Natural killer cell (primary cell): ENCODE measurements around the gene RABEP2. TPM values are rescaled to one million over a fixed set of nuclear protein-coding genes. Genes with fewer than 3 reads are reported as not detected.
"Not testable (repeated sequence)": the region's sequence is repeated elsewhere in the genome, so short reads cannot be mapped to it uniquely, and the experiment has no call there.

Source experiments
- ATAC-seq, 3 donors: fragments of 150-1000 bp in 2 of 3; fragments of 200-7000 bp in 1 of 3; cut with Tn5 transposase; 1 replicate in 1 of 3; 2 replicates in 2 of 3; pipeline ENCODE4 v1.10.0; 2021; ENCODE audit warnings: mild to moderate bottlenecking in 2 of 3, moderate library complexity in 2 of 3
- DNase-seq, 2 donors: peaks; one replicate each; pipeline versions ENCODE4 v3.0.0 to v3.0.0-alpha.2; 2013 to 2021; ENCODE audit warnings: mixed read lengths in 1 of 2
- H3K27ac ChIP-seq: one replicate; pipeline ENCODE4 v1.5.1; 2013; ENCODE audit warnings: mild to moderate bottlenecking, low read length
- H3K27me3 ChIP-seq: one replicate; pipeline ENCODE4 v1.6.1; 2013; ENCODE audit warnings: low read length; ENCODE audit not compliant: control insufficient read depth, insufficient read depth
- H3K36me3 ChIP-seq: one replicate; pipeline ENCODE4 v1.6.1; 2013; ENCODE audit warnings: low read length; ENCODE audit not compliant: control insufficient read depth, insufficient read depth
- H3K4me1 ChIP-seq: one replicate; pipeline ENCODE4 v1.6.1; 2013; ENCODE audit warnings: low read length; ENCODE audit not compliant: control insufficient read depth, insufficient read depth
- H3K4me3 ChIP-seq: one replicate; pipeline ENCODE4 v1.5.1; 2013; ENCODE audit warnings: low read length
- H3K9me3 ChIP-seq: one replicate; pipeline ENCODE4 v1.6.1; 2013; ENCODE audit warnings: low read length; ENCODE audit not compliant: control insufficient read depth, insufficient read depth
- H3K27ac Mint-ChIP-seq, 2 donors: one replicate each; pipeline ENCODE4 v1.8.0; 2022; ENCODE audit warnings: mild to moderate bottlenecking in 2 of 2, mixed read lengths in 2 of 2, moderate library complexity in 1 of 2
- H3K27me3 Mint-ChIP-seq, 2 donors: one replicate each; pipeline ENCODE4 v1.8.0; 2022; ENCODE audit warnings: low read depth in 2 of 2, mixed read lengths in 2 of 2
- H3K36me3 Mint-ChIP-seq: one replicate; pipeline ENCODE4 v1.8.0; 2022; ENCODE audit warnings: mixed read lengths
- H3K4me1 Mint-ChIP-seq, 2 donors: one replicate each; pipeline ENCODE4 v1.8.0; 2022; ENCODE audit warnings: mixed read lengths in 2 of 2
- H3K4me3 Mint-ChIP-seq: one replicate; pipeline ENCODE4 v1.8.0; 2022; ENCODE audit warnings: mild to moderate bottlenecking, moderate library complexity, mixed read lengths
- H3K9me3 Mint-ChIP-seq, 2 donors: one replicate each; pipeline ENCODE4 v1.8.0; 2022; ENCODE audit warnings: mixed read lengths in 2 of 2
- WGBS: methylation state at CpG from one replicate; pipeline ENCODE4 v1.1.7; 2013; ENCODE audit warnings: missing lambda C conversion rate; ENCODE audit not compliant: insufficient coverage; 5-methylcytosine and 5-hydroxymethylcytosine counted together
- intact Hi-C: fragments of 100-400 bp; cut with micrococcal nuclease; formaldehyde crosslinking; loops from one replicate; pipeline ENCODE4 v1.14.2; 2022
- total RNA-seq, 4 donors: library from RNA; stranded (reverse); fragments of 120-200 nt in 1 of 4; gene quantifications; one replicate each; pipeline versions ENCODE4 v1.2.3 to v1.2.4, GENCODE V29; 2013 to 2022
- TF ChIP-seq, protein P1 (sequence below): fragments of 200-600 bp; IDR thresholded peaks from one replicate; pipeline ENCODE4 v1.8.0; 2022; ENCODE audit warnings: antibody characterized with exemption

The RABEP2 gene
- total RNA-seq, 3 donors from 2014 or later (not counting 1 experiment from before 2014, with no cell fraction given): 53.4 to 63.4 (median 60.1) TPM

DNA sequence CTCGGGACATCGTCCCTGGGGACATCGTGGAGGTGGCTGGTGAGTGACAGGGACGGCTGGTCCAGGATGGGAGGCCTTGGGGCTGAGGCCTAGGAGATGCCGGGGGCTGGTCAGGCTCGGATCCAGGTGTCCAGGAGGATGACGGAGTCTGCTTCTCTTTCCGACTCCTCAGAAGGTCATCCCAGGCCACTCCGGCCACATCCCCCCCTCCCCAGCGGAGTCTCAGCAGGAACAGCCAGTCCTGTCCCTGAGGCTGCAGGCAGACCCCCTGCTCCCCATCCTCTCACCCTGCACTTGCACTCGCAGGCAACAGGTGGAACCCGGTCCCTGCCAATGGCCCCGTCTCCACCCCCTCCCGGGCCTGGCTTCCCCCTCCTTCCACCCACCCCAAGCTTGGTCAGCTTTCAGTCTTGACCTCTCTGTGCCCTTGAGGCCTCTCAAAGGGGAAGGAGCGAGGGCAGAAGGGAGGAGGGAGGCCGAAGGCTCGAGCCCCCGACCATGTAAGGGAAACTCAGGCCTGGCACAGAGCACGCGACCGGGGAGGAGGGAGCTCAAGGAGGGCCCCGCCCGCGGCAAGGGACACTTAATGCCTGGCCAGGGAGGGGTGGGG, 42.4 kb downstream of the RABEP2 start:
- TF ChIP-seq, protein P1, sequence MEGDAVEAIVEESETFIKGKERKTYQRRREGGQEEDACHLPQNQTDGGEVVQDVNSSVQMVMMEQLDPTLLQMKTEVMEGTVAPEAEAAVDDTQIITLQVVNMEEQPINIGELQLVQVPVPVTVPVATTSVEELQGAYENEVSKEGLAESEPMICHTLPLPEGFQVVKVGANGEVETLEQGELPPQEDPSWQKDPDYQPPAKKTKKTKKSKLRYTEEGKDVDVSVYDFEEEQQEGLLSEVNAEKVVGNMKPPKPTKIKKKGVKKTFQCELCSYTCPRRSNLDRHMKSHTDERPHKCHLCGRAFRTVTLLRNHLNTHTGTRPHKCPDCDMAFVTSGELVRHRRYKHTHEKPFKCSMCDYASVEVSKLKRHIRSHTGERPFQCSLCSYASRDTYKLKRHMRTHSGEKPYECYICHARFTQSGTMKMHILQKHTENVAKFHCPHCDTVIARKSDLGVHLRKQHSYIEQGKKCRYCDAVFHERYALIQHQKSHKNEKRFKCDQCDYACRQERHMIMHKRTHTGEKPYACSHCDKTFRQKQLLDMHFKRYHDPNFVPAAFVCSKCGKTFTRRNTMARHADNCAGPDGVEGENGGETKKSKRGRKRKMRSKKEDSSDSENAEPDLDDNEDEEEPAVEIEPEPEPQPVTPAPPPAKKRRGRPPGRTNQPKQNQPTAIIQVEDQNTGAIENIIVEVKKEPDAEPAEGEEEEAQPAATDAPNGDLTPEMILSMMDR: no peak
- Mint-ChIP-seq H3K4me1 (peaks cover 10 to 16% of the 10 kb centered on the region in 2 donors), H3K4me3 (no peak overlapping the region), H3K9me3 (no peaks in the 10 kb centered on the region), H3K27ac (no peak overlapping the region), H3K36me3 (no peaks in the 10 kb centered on the region), H3K27me3 (peaks cover 0 to 6% of the 10 kb centered on the region in 2 donors)
- H3K36me3 ChIP-seq: no peaks in the 10 kb centered on the region
- WGBS: 85% methylated on average over 23 of the region's 24 CpGs
- H3K27me3 ChIP-seq: no peaks in the 10 kb centered on the region
- no peak overlapping the region for H3K4me3 ChIP-seq
- DNase-seq: peak in 1 of 2 donors; percentile 4
- H3K27ac ChIP-seq: no peak overlapping the region
- ATAC-seq: no peak
- H3K9me3 ChIP-seq: no peaks in the 10 kb centered on the region
- peaks cover 18% of the 10 kb centered on the region for H3K4me1 ChIP-seq
- intact Hi-C loops: no loop called here

DNA sequence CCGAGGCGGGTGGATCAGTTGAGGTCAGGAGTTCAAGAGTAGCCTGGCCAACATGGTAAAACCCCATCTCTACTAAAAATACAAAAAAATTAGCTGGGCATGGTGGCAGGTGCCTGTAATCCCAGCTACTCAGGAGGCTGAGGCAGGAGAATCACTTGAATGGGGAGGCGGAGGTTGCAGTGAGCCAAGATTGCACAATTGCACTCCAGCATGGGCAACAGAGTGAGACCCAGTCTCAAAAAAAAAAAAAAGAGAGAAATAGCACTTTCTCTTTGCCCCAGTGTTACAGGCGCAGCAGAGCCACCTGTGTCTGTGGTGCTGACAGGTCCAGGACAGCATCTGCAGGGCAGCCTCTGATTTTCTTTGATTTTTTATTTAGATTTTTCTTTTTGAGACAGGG, 43.5 kb downstream of the RABEP2 start:
- H3K27me3 ChIP-seq, H3K36me3 ChIP-seq, H3K4me3 Mint-ChIP-seq, H3K36me3 Mint-ChIP-seq, ATAC-seq, H3K9me3 Mint-ChIP-seq, DNase-seq, H3K27ac Mint-ChIP-seq, intact Hi-C loops, H3K9me3 ChIP-seq, H3K27ac ChIP-seq, H3K27me3 Mint-ChIP-seq, H3K4me3 ChIP-seq: not testable (repeated sequence)
- peaks cover 10 to 26% of the 10 kb centered on the region in 2 donors for H3K4me1 Mint-ChIP-seq
- WGBS: 97% methylated on average over 4 of the region's 4 CpGs
- peaks cover 23% of the 10 kb centered on the region for H3K4me1 ChIP-seq

DNA sequence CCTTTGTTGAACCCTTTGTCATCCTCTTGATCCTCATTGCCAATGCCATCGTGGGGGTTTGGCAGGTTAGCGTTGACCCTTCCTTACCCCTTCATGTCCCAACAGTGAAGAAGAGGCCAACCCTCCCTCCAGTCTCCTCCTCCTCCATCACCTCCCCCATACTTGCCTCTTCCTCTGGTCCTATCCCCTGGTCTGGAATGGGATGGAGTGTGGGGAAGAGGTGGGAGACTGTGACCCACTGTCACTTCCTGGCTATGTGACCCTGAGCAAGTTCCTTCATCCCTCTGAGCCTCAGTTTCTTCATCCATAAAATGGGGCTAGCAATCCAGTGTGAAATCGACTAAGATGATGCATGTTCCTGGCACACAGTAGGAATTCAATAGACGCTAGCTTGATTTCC, 44.1 kb downstream of the RABEP2 start:
- intact Hi-C loops: no loop called here
- H3K9me3 ChIP-seq: no peaks in the 10 kb centered on the region
- no peaks in the 10 kb centered on the region for H3K36me3 ChIP-seq
- H3K4me3 ChIP-seq: no peak overlapping the region
- H3K27ac ChIP-seq: no peak overlapping the region
- H3K4me1 ChIP-seq: peaks cover 23% of the 10 kb centered on the region
- ATAC-seq (no peak), DNase-seq (no peak)
- H3K9me3 Mint-ChIP-seq: no peaks in the 10 kb centered on the region
- TF ChIP-seq, protein P1: no peak
- no peaks in the 10 kb centered on the region for H3K27me3 ChIP-seq
- no peaks in the 10 kb centered on the region for H3K36me3 Mint-ChIP-seq
- peak overlapping the region in 1 of 2 donors; percentile 83 for H3K27ac Mint-ChIP-seq
- WGBS: 86% methylated on average over 4 of the region's 4 CpGs
- H3K27me3 Mint-ChIP-seq: peaks cover 0 to 6% of the 10 kb centered on the region in 2 donors
- H3K4me1 Mint-ChIP-seq: peaks cover 10 to 27% of the 10 kb centered on the region in 2 donors
- H3K4me3 Mint-ChIP-seq: peak overlapping the region; percentile 68

DNA sequence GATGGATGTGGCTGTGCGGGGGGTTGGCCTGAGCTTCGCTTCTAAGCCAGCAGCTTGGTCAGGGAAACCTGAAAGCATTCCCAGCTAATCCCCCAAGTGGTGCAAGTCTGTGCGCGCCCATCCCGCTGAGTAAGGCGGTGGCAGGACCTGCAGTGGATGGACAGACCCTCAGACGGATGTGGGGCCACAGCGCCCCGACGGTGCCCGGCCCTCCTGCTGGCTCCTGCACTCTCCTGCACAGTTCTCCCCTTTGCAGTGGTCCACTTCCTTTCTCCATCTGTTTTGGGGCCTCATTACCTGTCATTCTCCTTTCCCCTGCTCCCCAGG, 44.5 kb downstream of the RABEP2 start:
- intact Hi-C loops: no loop called here
- DNase-seq: no peak

More for the DNA sequence above, 44.5 kb downstream of the RABEP2 start:
- Histone ChIP-seq H3K27me3 (no peaks in the 10 kb centered on the region), H3K27ac (no peak overlapping the region), H3K9me3 (no peaks in the 10 kb centered on the region), H3K4me1 (peaks cover 23% of the 10 kb centered on the region), H3K36me3 (no peaks in the 10 kb centered on the region), H3K4me3 (no peak overlapping the region)
- H3K4me1 Mint-ChIP-seq: peaks cover 10 to 27% of the 10 kb centered on the region in 2 donors
- H3K4me3 Mint-ChIP-seq: peak overlapping the region; percentile 68
- H3K27me3 Mint-ChIP-seq: peaks cover 0 to 6% of the 10 kb centered on the region in 2 donors
- no peaks in the 10 kb centered on the region for H3K9me3 Mint-ChIP-seq
- ATAC-seq: no peak
- 42% methylated on average over 11 of the region's 11 CpGs for WGBS
- peak overlapping the region in 1 of 2 donors; percentile 83 for H3K27ac Mint-ChIP-seq
- H3K36me3 Mint-ChIP-seq: no peaks in the 10 kb centered on the region
- TF ChIP-seq, protein P1: no peak
